Stimulated activated naive CD8-positive, alpha-beta T cell treated with anti-CD3 and anti-CD28 coated beads, Interleukin-15, Interleukin-2, amounts not matched to agents 100 ng/mL and 50 ng/mL, for 24 hours (primary cell): ENCODE measurements around the gene CLEC1A.

Source experiments
- H3K27ac Mint-ChIP-seq: one replicate; pipeline ENCODE4 v1.8.0; 2021; ENCODE audit warnings: mild to moderate bottlenecking, mixed read lengths
- H3K27me3 Mint-ChIP-seq: one replicate; pipeline ENCODE4 v1.8.0; 2021; ENCODE audit warnings: mixed read lengths
- H3K36me3 Mint-ChIP-seq: one replicate; pipeline ENCODE4 v1.8.0; 2021; ENCODE audit warnings: low read depth, mixed read lengths
- H3K4me1 Mint-ChIP-seq: one replicate; pipeline ENCODE4 v1.8.0; 2021; ENCODE audit warnings: low read depth, mixed read lengths
- H3K4me3 Mint-ChIP-seq: one replicate; pipeline ENCODE4 v1.8.0; 2021; ENCODE audit warnings: mild to moderate bottlenecking, mixed read lengths
- H3K9me3 Mint-ChIP-seq: one replicate; pipeline ENCODE4 v1.8.0; 2021; ENCODE audit warnings: mixed read lengths

CLEC1A gene

DNA sequence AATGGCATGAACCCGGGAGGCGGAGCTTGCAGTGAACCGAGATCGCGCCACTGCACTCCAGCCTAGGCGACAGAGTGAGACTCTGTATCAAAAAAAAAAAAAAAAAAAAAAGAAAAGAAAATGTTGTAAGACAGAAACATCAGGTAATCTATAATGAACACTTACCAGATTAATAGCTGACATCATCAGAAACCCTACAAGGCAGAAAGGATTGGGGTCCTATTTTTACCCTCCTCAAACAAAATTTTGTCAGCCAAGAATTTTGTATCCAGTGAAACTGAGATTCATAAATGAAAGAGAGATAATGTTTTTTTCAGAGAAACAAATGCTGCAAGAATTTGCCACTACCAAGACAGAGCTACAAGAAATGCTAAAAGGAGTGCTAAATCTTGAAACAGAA lies 14.1 kb downstream of the CLEC1A start:
- Mint-ChIP-seq H3K9me3 (peaks cover 8% of the 10 kb centered on the region), H3K27ac (no peak overlapping the region), H3K27me3 (peaks cover 8% of the 10 kb centered on the region), H3K36me3 (no peaks in the 10 kb centered on the region), H3K4me3 (no peak overlapping the region), H3K4me1 (no peaks in the 10 kb centered on the region)

DNA sequence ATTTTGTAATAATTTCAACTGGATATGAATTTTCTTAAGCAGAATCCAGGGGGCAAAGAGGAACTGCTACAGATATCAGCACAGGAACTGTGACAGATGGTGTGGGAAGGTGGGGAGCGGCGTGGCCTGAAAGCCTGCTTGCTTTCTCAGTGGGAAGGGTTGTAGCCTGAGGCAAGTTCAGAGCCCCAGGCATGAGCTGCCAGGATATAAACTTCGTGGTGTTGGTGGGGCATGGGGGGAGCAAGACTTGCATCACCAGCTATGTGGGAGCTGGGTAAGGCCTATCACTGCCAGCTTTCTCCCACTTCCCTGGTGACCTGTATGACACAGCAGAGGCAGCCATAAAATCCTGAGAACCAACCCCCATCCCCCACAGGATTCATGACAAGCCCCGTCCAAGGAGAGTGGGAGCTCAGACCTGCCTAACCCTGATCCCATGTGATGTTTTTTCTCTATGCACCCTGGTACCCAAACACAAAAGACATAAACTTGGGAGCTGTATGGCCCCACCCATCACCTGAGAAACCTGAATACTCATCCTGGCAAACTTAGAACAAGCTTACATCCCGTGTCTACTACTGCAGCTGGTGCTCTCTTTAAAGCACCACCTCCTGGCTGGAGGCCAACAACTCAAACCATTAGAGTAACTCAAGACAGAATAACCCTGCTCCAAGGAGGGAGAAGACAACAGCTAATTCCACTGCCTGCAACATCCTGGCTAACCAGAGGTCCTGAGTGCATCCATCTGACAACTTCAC lies 16.5 kb downstream of the CLEC1A start:
- peaks cover 8% of the 10 kb centered on the region for H3K9me3 Mint-ChIP-seq
- no peak overlapping the region for H3K4me3 Mint-ChIP-seq
- no peaks in the 10 kb centered on the region for H3K4me1 Mint-ChIP-seq
- H3K27ac Mint-ChIP-seq: no peak overlapping the region
- H3K36me3 Mint-ChIP-seq: no peaks in the 10 kb centered on the region
- peaks cover 16% of the 10 kb centered on the region for H3K27me3 Mint-ChIP-seq

DNA sequence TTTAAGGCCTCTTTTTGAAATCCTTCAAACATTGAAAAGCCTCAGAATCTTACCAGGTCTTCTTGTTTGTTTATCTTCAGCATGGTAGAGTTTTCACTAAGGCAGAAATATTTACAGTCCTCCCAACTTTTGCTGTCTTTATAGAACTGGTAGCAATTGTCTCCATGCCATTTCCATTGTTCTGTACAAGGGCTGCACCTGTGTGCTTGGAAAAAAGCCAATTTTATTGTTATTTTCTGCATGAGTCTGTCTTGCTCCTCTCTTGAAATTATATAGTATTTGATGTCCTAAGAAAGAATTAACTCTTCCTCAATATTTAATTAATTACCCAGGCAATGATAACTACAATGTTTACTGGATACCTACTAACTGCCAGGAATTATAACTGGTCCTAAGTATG lies 23.3 kb downstream of the CLEC1A start:
- H3K4me3 Mint-ChIP-seq: no peak overlapping the region
- no peaks in the 10 kb centered on the region for H3K36me3 Mint-ChIP-seq
- no peaks in the 10 kb centered on the region for H3K4me1 Mint-ChIP-seq
- H3K9me3 Mint-ChIP-seq: no peaks in the 10 kb centered on the region
- H3K27ac Mint-ChIP-seq: no peak overlapping the region
- H3K27me3 Mint-ChIP-seq: peaks cover 12% of the 10 kb centered on the region

DNA sequence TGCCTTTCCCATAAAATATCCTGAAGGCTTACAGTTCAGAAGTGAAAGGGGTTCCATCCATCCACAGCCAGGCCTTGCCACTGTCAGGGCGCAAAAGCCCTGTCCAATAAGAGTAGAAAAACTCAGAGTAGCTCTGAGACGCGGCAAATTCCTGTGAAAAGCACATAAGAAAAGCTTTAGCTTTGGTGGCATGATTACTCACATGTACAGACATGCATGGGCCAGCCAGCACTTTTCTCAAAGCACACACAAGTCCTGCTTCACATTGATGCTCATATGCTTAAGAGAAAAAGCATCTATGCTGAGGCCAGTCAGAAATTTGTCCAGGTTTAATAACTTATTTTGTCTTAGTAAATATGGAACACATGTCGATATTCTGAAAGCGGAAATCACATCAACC lies 25.5 kb downstream of the CLEC1A start:
- peaks cover 5% of the 10 kb centered on the region for H3K4me1 Mint-ChIP-seq
- no peaks in the 10 kb centered on the region for H3K9me3 Mint-ChIP-seq
- no peak overlapping the region for H3K4me3 Mint-ChIP-seq
- H3K36me3 Mint-ChIP-seq: no peaks in the 10 kb centered on the region
- H3K27ac Mint-ChIP-seq: no peak overlapping the region
- peaks cover 28% of the 10 kb centered on the region for H3K27me3 Mint-ChIP-seq

DNA sequence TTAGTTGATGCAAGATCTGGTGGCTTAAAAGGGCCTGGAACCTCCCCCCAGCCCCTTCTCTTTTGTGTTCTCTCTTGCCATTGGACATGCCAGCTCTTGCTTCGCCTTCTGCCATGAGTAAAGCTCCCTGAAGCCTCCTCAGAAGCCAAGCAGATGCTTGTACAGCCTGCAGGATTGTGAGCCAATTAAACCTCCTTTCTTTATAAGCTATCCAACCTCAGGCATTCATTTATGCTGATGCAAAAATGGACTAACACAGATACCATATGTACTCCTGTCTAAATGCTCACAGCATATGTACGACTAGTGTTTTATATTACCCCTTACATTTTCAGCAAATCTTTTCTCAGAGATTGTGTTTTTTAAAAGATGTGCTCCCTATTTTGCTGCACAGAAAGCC lies 26.7 kb downstream of the CLEC1A start:
- Mint-ChIP-seq H3K27ac (no peak overlapping the region), H3K9me3 (no peaks in the 10 kb centered on the region), H3K36me3 (no peaks in the 10 kb centered on the region), H3K4me3 (no peak overlapping the region), H3K4me1 (peaks cover 5% of the 10 kb centered on the region), H3K27me3 (peaks cover 29% of the 10 kb centered on the region)

DNA sequence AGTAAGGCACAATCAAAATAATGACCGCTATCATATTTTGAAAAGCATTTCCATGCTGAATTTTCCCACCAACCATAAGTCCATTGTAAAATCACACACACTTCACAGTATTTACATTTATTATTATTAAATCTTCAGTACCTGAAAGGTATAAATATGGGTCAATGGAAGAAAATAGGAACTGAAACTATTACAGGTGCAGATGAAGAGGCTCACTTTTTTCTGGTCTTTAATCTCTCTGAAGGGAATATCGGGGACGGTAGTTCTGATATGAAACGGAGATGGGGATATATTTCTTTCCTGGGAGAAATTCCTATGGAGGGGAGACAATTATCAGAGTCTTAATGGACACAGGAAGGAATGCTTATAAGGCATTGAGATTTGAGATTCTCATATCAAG lies 28.4 kb downstream of the CLEC1A start:
- peaks cover 5% of the 10 kb centered on the region for H3K4me1 Mint-ChIP-seq
- H3K9me3 Mint-ChIP-seq: no peaks in the 10 kb centered on the region
- H3K27me3 Mint-ChIP-seq: peaks cover 33% of the 10 kb centered on the region
- H3K27ac Mint-ChIP-seq: no peak overlapping the region
- no peaks in the 10 kb centered on the region for H3K36me3 Mint-ChIP-seq
- no peak overlapping the region for H3K4me3 Mint-ChIP-seq

DNA sequence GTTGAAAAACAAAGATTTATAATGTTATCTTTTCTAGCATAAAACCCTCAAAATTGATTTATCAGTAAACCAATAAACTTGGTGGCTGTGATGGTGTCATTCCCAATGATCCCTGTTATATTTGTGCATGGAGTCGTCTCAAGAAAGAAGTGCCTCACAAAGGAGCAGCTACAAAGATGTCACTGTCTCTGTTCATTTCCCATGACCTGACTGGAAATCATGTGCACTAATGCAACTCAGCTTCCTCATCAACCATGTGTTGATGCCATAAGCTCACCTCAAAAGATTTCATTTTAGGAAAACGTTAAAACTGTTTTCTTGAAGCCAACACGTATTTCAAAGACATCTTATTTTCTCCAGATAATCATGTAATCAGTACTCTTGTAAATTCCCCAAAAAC lies 28.8 kb downstream of the CLEC1A start:
- Mint-ChIP-seq H3K9me3 (no peaks in the 10 kb centered on the region), H3K27me3 (peaks cover 33% of the 10 kb centered on the region), H3K4me3 (no peak overlapping the region), H3K27ac (no peak overlapping the region), H3K4me1 (peaks cover 5% of the 10 kb centered on the region), H3K36me3 (no peaks in the 10 kb centered on the region)

DNA sequence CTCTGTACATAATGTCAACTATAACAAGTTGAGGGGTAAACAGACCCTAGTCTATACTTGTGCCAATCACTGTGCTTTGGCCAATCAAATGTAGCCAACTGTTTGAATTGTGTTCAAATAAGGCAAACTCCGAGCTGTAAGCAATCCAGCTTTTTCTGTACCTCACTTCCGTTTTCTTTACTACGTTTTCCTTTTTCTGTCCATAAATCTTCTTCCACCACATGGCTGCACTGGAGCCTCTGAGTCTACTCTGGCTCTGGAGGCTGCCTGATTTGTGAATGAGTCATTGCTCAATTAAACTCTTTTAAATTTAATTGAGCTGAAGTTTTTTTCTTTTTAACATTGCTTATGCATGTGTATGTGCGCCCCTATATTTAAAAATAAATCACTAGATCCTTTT lies 29.7 kb downstream of the CLEC1A start:
- H3K9me3 Mint-ChIP-seq: no peaks in the 10 kb centered on the region
- peaks cover 5% of the 10 kb centered on the region for H3K4me1 Mint-ChIP-seq
- no peak overlapping the region for H3K27ac Mint-ChIP-seq
- no peaks in the 10 kb centered on the region for H3K36me3 Mint-ChIP-seq
- H3K27me3 Mint-ChIP-seq: peaks cover 33% of the 10 kb centered on the region
- H3K4me3 Mint-ChIP-seq: no peak overlapping the region

DNA sequence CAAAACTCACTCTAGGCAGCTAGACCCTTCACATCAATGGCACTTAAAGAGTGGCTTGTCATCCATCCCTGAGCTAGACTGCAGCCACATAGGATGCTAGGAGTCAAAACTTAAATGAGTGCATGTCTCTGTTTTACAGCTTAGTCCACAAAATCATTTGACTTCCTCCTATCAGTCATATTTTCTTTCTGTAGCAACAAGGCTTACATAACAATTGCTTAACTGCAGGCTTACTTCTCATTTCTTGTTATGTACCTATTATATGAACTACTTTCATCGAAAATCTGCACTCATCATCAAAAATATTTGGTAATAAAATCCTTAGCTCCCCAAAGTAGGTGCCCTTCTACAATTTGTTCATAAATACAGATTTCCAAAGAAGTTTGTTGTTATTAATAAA lies 30.1 kb downstream of the CLEC1A start:
- no peak overlapping the region for H3K4me3 Mint-ChIP-seq
- peaks cover 5% of the 10 kb centered on the region for H3K4me1 Mint-ChIP-seq
- no peak overlapping the region for H3K27ac Mint-ChIP-seq
- no peaks in the 10 kb centered on the region for H3K36me3 Mint-ChIP-seq
- H3K9me3 Mint-ChIP-seq: no peaks in the 10 kb centered on the region
- peaks cover 33% of the 10 kb centered on the region for H3K27me3 Mint-ChIP-seq

DNA sequence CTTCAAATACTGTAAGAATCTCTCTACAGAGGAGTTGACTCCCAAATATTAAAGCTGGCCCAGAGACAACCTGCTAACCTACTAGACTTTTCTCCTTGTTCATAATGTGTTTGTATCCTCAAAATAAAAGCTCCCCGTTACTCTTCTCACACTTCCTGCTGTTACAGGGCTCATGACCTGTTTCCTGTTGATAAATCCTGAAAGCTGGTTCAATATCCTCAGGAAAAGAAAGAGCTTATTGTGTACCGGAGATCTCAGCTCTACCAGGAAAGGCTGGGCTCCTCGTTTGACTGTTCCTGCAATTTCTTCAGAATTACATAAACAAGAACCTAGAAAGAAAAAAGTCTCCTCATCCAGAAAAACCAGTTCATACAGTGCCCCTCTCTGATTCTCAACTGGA lies 30.8 kb downstream of the CLEC1A start:
- Mint-ChIP-seq H3K4me3 (no peak overlapping the region), H3K4me1 (peaks cover 5% of the 10 kb centered on the region), H3K27me3 (peaks cover 33% of the 10 kb centered on the region)

DNA sequence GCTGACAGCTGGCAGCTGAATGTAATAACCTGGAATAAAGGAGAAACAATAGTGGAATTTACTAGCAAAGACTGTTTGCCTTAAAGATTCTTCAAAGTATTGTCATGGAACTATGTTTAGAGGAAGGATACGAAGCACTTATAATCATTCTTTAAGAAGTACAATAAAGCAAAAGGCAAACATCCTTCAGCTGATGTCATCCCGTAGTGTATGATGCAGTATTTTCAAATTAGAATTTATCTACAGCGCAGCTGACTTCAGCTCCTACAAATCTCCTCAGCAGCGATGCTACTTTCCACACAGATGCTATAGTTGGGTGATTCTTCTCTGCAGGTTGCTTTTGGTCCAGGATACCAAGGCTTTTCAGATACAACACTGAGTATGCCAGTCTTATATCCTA lies 31.5 kb downstream of the CLEC1A start:
- peaks cover 33% of the 10 kb centered on the region for H3K27me3 Mint-ChIP-seq

More for the DNA sequence above, 30.8 kb downstream of the CLEC1A start:
- no peaks in the 10 kb centered on the region for H3K9me3 Mint-ChIP-seq
- no peak overlapping the region for H3K27ac Mint-ChIP-seq
- no peaks in the 10 kb centered on the region for H3K36me3 Mint-ChIP-seq

DNA sequence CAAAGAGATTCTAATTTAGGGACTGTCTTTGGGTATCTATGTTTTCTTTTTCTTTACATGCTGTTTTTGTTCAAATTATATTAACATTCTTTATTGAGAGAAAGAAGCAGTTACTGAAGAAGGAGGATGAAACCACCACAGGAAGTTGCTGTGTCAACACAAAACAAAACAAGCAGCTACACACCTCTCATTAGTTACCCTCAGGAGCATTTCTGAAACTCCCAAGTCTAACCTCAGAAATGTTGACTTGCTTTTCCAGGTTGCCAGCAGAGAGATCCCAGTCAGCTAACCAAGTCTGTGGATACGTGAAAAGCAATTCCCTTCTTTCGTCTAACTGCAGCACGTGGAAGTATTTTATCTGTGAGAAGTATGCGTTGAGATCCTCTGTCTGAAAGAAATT lies 33.5 kb downstream of the CLEC1A start:
- H3K4me3 Mint-ChIP-seq: no peak overlapping the region
- H3K9me3 Mint-ChIP-seq: no peaks in the 10 kb centered on the region
- H3K4me1 Mint-ChIP-seq: peaks cover 5% of the 10 kb centered on the region
- peaks cover 27% of the 10 kb centered on the region for H3K27me3 Mint-ChIP-seq
- no peaks in the 10 kb centered on the region for H3K36me3 Mint-ChIP-seq
- no peak overlapping the region for H3K27ac Mint-ChIP-seq

More for the DNA sequence above, 31.5 kb downstream of the CLEC1A start:
- no peak overlapping the region for H3K27ac Mint-ChIP-seq
- H3K4me3 Mint-ChIP-seq: no peak overlapping the region
- H3K4me1 Mint-ChIP-seq: peaks cover 5% of the 10 kb centered on the region
- no peaks in the 10 kb centered on the region for H3K9me3 Mint-ChIP-seq
- no peaks in the 10 kb centered on the region for H3K36me3 Mint-ChIP-seq

DNA sequence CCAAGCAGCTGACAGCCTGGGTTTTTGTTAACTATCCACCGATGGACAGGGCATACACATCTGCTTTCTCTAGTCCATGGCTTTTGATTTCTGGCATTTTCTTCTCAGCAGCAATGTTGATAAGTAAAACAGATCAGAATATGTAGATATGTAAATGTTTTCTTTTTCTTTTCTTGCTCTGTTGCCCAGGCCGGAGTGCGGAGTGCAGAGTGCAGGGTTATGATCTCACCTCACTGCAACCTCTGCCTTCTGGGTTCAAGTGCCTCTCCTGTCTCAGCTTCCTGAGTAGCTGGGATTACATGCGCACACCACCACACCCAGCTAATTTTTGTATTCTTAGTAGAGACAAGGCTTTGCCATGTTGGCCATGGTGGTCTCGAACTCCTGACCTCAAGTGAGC lies 40.4 kb downstream of the CLEC1A start:
- Mint-ChIP-seq H3K9me3 (no peaks in the 10 kb centered on the region), H3K27ac (no peak overlapping the region), H3K27me3 (peaks cover 12% of the 10 kb centered on the region), H3K36me3 (no peaks in the 10 kb centered on the region), H3K4me3 (no peak overlapping the region), H3K4me1 (no peaks in the 10 kb centered on the region)

DNA sequence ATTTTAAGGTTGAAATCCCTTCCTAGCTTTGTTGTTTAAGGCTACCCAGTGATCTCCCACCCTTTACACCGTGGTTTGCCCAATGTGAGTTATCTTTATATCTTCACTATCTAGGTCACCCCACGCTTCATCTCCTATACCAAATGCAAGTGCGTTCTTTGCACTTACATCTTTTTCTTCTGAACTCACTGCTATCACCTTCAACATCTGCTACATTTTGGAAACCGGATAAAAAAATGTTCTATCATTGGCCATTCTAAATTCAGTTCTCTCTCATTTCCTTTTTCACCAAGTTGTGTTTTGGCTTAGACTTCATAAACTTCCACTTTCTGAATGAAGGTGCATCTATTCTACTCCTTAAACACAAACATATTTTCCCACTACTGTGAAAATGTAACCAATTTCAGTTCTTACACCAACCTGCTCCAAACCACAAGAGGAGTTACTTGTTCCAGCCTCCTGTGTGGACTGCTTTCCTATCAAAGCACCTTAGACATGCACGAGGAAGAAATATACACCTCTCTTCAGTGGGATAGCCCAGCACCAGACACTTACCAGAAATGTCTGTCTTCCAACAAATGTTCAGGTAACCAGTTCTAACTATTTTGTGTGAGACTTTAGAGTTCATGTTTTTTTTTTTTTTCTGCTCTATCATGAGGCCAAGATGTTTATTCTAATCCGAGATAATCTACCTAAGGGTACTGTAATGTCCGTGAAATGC lies 46.4 kb downstream of the CLEC1A start:
- Mint-ChIP-seq H3K9me3 (peaks cover 4% of the 10 kb centered on the region), H3K4me3 (peak overlapping the region; percentile 1), H3K27ac (no peak overlapping the region)

DNA sequence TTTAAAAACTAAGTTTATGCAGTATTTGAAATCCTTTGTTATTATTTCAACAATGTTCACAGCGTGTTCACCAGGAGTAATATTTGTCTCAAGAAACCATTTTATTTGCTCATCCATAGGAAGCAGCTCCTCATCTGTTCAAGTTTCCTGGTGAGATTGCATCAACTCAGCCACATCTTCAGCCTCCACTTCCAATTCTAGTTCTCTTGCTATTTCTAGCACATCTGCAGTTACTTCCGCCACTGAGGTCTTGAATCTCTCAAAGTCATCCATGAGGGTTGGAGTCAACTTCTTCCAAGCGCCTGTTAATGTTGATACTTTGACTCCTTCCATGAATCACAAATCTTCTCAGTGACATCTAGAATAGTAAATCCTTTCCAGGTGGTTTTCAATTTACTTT lies 50.3 kb downstream of the CLEC1A start:
- Mint-ChIP-seq H3K9me3 (peaks cover 4% of the 10 kb centered on the region), H3K27me3 (peaks cover 22% of the 10 kb centered on the region), H3K36me3 (no peaks in the 10 kb centered on the region), H3K4me3 (no peak overlapping the region), H3K4me1 (peaks cover 8% of the 10 kb centered on the region), H3K27ac (no peak overlapping the region)

More for the DNA sequence above, 46.4 kb downstream of the CLEC1A start:
- peaks cover 8% of the 10 kb centered on the region for H3K4me1 Mint-ChIP-seq
- H3K36me3 Mint-ChIP-seq: no peaks in the 10 kb centered on the region
- H3K27me3 Mint-ChIP-seq: peaks cover 30% of the 10 kb centered on the region
